Glomerular endothelial cell (primary cell): ENCODE data around the gene OR4A15. TPM values are rescaled to one million over a fixed set of nuclear protein-coding genes. Genes with fewer than 3 reads are reported as not detected.

Experiments used
- DNase-seq: peaks from one replicate; pipeline ENCODE4 v3.0.0-alpha.2; 2011; ENCODE audit warnings: low read depth, low spot score; ENCODE audit errors: extremely low read depth
- total RNA-seq: library from RNA; depleted of rRNA; stranded (reverse); fragments of >200 nt; gene quantifications from 2 replicates; pipeline ENCODE4 v1.2.3, GENCODE V29; 2015

OR4A15 gene
- total RNA-seq: not detected in 2 replicates

DNA sequence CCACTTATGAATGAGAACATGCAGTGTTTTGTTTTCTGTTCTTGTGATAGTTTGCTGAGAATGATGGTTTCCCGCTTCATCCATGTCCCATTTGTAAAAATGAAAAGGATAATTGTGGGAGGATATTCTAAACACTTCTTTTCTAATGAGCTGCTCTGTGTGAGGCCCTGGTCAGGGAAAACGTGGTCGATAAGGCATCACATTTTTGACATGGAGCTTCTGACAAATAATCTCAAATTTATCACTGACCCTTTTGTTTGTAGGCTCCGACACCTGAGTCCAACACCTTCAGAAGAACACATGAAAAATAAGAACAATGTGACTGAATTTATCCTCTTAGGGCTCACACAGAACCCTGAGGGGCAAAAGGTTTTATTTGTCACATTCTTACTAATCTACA lies at the start of gene OR4A15:
Gene OR4A15 (plus strand): TSS at position 301 of the 400 bp plus-strand sequence. CDS start 0 bp downstream, at position 301.
- no peak for DNase-seq

DNA sequence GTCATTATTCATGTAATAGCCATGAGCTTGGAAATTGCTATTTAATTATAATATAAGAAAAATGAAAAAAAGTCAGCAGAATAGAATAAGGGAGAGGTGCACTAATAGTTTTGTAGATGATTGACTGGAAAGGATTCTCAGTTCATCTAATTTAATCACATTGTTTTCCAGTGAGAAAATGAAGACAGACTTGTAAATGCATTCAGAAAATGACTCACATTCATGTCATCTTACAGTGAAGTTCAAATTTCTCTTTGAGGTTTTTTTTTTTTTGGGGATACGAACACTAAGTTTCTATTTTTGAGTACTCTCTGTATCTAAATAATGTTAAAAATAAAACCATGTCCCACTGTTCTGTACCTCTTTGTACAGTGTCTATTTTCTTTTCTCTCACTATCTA lies 43.3 kb upstream of the OR4A15 start:
- no peak for DNase-seq

DNA sequence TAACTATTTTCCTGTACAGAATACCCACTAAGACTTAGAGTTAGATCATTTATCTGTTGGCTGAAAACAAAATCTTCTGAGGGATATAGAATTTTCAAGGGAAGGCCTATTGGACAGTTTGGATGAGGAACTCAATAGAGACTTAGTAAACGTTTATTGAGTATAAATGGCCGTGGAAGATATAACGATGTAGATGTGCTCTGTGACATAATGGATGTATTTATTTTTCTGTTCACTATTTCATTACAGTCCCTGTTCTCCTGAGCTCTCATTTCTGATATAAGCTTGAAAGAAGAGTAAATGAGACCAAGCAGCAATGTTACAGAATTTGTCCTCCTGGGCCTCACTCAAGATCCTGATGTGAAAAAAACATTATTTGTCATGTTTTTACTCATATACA lies 24.9 kb upstream of the OR4A15 start, which contains the start of gene OR4A16:
Gene OR4A16 (plus strand): TSS at position 301 of the 400 bp plus-strand sequence. CDS start 0 bp downstream, at position 301.
- no peak for DNase-seq

- DNase-seq: no peak
Measured at GRCh38 chr11:55345306-55345705, 22.5 kb upstream of the OR4A15 start.

DNA sequence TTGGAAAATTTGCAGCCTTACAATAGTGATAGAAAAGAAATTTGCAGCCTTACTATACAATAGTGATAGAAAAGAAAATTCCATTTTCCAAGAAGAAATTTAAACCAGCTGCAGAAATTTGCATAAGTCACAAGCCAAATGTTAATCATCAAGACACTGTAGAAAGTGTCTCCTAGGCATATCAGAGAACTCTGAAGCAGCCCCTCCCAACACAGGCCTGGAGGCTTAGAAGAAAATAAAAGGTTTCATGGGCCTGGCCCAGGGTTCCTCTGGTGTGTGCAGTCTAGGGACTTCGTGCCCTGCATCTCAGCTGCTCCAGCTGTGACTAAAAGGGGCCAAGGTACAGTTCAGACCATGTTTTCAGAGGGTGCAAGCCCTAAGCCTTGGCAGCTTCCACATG lies 18.7 kb upstream of the OR4A15 start:
- no peak for DNase-seq

DNA sequence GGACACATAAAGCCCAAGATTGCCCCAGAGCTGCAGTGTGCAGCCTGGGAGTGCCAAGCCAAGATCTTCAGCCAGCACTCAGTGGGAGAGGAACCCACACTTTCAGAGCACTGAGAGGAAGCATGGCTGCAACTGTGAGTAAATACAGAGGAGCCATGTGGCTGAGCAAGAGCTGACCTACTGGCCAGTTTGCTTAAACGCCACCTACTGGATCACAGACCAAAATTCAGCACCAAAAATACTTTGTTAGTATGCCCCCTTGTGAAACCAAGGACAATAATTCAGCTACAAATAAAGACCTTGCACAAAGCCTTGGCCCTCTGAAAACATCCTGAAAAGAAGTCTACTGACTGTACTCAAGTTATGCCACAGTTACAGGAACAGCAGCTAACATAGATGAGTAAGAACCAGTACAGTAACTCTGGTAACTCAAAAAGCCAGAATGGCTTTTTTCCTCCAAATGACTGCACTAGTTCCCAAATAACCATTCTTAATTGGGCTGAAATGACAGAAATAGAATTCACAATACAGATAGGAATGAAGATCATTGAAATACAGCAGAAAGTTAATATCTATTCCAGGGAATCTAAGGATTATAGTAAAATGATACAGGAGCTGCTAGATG lies 10.1 kb upstream of the OR4A15 start:
- DNase-seq: no peak

GRCh38 chr11:55401011-55401410 lies 33.2 kb downstream of the OR4A15 start:
- no peak for DNase-seq

Other genes starting within 250 kb of the OR4A15 start
- not detected in 2 replicates for gene TRIM48, start 105.8 kb upstream of the OR4A15 start, total RNA-seq
- gene OR4A16, start 24.8 kb upstream of the OR4A15 start, total RNA-seq: not detected in 2 replicates
- not detected in 2 replicates for gene OR4C15, start 186.5 kb downstream of the OR4A15 start, total RNA-seq
- gene OR4C16, start 204.2 kb downstream of the OR4A15 start, total RNA-seq: not detected in 2 replicates
- not detected in 2 replicates for gene OR4C11, start 239.7 kb downstream of the OR4A15 start, total RNA-seq